Mesothelial cell of epicardium (in vitro differentiated cells): ENCODE data around the gene CATSPER1. TPM values are rescaled to one million over a fixed set of nuclear protein-coding genes. Genes with fewer than 3 reads are reported as not detected.

Source experiments
- DNase-seq, 2 experiments: peaks; one replicate each; pipeline ENCODE4 v3.0.0; 2021; ENCODE audit warnings: low spot score in 2 of 2; ENCODE audit not compliant: unreplicated experiment in 2 of 2
- H3K27ac Mint-ChIP-seq: 2 replicates; pipeline ENCODE4 v1.8.0; 2021; ENCODE audit warnings: mixed read lengths
- H3K27me3 Mint-ChIP-seq: 2 replicates; pipeline ENCODE4 v1.8.0; 2021; ENCODE audit warnings: low read depth, mixed read lengths
- H3K36me3 Mint-ChIP-seq: 2 replicates; pipeline ENCODE4 v1.8.0; 2021; ENCODE audit warnings: mixed read lengths
- H3K4me1 Mint-ChIP-seq: 2 replicates; pipeline ENCODE4 v1.8.0; 2021; ENCODE audit warnings: mixed read lengths
- H3K4me3 Mint-ChIP-seq: 2 replicates; pipeline ENCODE4 v1.8.0; 2021; ENCODE audit warnings: mild to moderate bottlenecking, moderate library complexity, mixed read lengths
- H3K9me3 Mint-ChIP-seq: 2 replicates; pipeline ENCODE4 v1.8.0; 2021; ENCODE audit warnings: mixed read lengths
- total RNA-seq: library from RNA; stranded (reverse); gene quantifications from 3 replicates; pipeline ENCODE4 v1.2.1, GENCODE V29; 2021
- TF ChIP-seq, protein P1 (sequence below): fragments of 200-600 bp; sonication (generic); IDR thresholded peaks from one replicate; pipeline ENCODE4 v1.5.0; 2021; ENCODE audit warnings: antibody characterized with exemption; ENCODE audit not compliant: unreplicated experiment

CATSPER1 gene
- total RNA-seq, 1 donor from 2014 or later = not detected

DNA sequence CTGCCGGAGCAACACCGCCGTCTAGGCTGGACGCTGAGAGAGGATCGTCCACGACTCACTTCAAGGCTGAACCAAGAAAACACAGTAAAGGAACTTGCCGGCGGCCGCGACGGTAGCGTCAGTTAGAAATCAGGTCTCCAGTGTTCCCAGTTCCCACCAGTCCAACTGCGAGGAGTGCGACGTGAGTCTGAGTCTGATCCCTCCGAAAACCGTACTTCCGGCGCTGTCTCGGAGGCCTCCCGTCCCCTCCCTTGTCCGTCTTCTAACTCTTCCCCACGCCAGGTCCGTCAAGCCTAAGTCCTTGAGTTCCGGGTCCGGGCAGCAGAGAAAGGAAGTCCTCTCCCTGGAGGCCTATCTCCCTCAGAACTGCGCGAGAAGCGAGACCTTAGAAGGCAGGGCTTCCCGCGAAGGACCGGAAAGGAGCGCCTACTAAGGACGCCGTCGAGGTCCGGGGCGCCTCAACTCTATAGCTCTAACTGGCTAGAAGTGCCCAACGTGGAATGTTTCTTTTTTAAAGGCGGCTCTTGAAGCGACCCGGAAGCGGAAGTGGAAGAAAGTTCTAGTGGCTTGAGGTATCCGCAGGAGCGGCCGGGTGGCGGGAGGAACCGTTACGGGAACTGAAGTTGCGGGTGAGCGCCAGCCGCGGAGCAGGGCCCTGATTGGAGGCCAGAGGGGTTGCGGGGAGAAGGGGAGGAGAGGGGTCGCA, 24.2 kb downstream of the CATSPER1 start, which contains the start of the genes BANF1 and EIF1AD:
TSS of gene BANF1 (plus strand) at position 562 of the 706 bp plus-strand sequence. CDS start 748 bp downstream, outside the sequence.
TSS of gene EIF1AD (minus strand) at position 216 of the 706 bp plus-strand sequence. CDS start 1,768 bp downstream, outside the sequence.
- H3K36me3 Mint-ChIP-seq = peaks cover 17% of the 10 kb centered on the region
- TF ChIP-seq, protein P1, sequence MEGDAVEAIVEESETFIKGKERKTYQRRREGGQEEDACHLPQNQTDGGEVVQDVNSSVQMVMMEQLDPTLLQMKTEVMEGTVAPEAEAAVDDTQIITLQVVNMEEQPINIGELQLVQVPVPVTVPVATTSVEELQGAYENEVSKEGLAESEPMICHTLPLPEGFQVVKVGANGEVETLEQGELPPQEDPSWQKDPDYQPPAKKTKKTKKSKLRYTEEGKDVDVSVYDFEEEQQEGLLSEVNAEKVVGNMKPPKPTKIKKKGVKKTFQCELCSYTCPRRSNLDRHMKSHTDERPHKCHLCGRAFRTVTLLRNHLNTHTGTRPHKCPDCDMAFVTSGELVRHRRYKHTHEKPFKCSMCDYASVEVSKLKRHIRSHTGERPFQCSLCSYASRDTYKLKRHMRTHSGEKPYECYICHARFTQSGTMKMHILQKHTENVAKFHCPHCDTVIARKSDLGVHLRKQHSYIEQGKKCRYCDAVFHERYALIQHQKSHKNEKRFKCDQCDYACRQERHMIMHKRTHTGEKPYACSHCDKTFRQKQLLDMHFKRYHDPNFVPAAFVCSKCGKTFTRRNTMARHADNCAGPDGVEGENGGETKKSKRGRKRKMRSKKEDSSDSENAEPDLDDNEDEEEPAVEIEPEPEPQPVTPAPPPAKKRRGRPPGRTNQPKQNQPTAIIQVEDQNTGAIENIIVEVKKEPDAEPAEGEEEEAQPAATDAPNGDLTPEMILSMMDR = no peak
- peak within 1 kb of the TSS; percentile 100 for H3K27ac Mint-ChIP-seq
- H3K4me3 Mint-ChIP-seq = peak within 1 kb of the TSS; percentile 97
- no peaks in the 10 kb centered on the region for H3K9me3 Mint-ChIP-seq
- DNase-seq = peak; percentile 72 to 90
- H3K27me3 Mint-ChIP-seq = no peaks in the 10 kb centered on the region
- H3K4me1 Mint-ChIP-seq = peaks cover 23% of the 10 kb centered on the region

DNA sequence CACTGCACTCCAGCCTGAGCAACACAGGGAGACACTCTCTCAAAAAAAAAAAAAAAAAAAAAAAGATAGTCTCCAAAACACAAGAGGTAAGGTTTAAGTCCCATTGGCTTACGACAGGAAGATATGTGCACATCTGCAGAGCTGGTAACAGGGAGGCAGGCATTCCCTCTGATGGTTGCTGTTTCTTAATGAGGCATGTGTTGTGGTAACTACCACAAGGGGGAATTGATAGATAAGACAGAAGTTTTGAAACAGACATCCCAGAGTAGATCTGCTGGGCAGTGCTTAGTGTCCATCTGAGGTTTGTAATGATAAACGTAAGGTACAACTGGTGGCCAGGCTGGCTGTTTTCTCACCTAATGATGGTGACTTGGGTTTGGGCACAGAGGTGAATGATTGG, 29.0 kb downstream of the CATSPER1 start:
- TF ChIP-seq, protein P1 = no peak
- DNase-seq = no peak
- peaks cover 10% of the 10 kb centered on the region for H3K4me1 Mint-ChIP-seq
- no peak overlapping the region for H3K4me3 Mint-ChIP-seq
- no peaks in the 10 kb centered on the region for H3K27me3 Mint-ChIP-seq
- peaks cover 23% of the 10 kb centered on the region for H3K36me3 Mint-ChIP-seq
- no peaks in the 10 kb centered on the region for H3K9me3 Mint-ChIP-seq
- no peak overlapping the region for H3K27ac Mint-ChIP-seq

DNA sequence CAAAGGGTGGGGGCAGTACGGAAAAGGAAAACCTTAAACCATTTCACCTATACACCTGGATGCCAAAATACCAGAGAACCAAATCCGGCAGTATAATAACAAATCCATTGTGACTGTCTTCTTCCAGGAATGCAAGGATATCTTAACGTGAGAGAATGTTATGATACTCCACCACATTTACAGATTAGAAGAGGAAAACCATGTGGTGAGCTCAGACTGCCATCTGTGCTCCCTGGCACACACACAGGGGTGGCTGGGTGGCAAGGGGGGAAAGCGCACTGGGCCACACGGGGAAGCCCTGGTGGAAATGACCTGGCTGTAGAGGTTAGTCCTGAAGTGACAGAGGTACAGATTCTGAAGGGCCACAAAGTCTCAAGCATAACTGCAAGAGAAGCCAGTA, 34.2 kb downstream of the CATSPER1 start:
- peaks cover 11% of the 10 kb centered on the region for H3K36me3 Mint-ChIP-seq
- H3K4me1 Mint-ChIP-seq = no peaks in the 10 kb centered on the region
- no peak overlapping the region for H3K27ac Mint-ChIP-seq
- no peaks in the 10 kb centered on the region for H3K9me3 Mint-ChIP-seq
- TF ChIP-seq, protein P1 = no peak
- no peak for DNase-seq
- H3K4me3 Mint-ChIP-seq = no peak overlapping the region
- no peaks in the 10 kb centered on the region for H3K27me3 Mint-ChIP-seq

DNA sequence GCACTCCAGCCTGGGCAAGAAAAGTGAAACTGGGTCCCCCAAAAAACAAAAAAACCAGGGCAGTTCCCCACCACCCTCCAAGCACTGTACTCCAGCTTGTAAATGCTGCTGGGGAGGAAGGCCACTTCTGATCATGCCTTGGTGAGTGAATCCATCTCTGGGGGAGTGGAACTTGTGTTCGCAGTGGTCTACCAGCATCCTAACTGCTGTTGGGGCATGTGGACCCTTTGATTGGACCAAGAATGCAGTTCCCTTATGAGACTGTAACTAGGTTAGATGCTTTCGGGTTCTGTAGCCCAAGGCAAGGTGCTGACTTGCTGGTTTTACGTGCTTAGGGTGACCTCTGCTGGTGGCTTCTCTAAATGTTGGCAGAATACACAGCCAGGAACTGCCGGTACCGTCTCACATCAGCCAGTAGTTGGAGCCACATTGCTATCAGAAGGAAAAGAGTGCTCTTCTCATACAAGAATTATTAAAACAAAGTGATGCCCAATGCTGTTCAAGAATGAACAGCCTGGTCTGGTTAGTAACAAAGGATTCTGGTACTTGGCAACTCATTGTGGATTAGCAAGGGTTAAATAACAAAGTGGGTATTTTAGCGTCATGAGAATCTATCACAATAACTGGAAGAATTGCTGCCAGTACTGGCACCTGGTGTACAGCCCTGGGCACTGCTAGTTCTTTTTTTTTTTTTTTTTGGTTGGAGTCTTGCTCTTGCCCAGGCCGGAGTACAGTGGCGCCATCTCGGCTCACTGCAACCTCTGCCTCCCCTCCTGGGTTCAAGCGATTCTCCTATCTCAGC, 37.3 kb downstream of the CATSPER1 start:
- Mint-ChIP-seq H3K27ac (peak overlapping the region; percentile 69), H3K9me3 (no peaks in the 10 kb centered on the region), H3K4me3 (no peak overlapping the region)

DNA sequence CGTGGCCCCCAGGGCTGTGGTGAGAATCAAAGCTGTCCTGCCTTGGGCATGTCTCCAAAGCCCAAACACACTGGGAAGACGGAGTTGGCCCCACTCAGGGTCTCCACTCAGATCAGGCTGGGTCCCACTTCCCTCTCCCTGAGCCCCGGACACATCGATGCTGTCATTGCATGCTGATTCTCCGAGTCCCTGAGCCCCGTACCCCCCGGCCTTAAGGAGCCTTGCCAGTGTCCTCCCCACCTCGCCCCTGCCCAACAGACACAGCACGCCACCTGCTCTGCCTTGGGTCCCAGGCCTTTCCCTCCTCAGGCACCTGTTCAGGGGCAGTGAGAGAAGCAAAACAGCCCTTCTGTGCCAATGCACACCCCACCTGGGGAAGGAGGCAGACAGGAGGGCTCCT, 38.9 kb downstream of the CATSPER1 start:
- Mint-ChIP-seq H3K36me3 (peaks cover 5% of the 10 kb centered on the region), H3K4me3 (no peak overlapping the region), H3K4me1 (no peaks in the 10 kb centered on the region), H3K9me3 (no peaks in the 10 kb centered on the region), H3K27me3 (no peaks in the 10 kb centered on the region), H3K27ac (no peak overlapping the region)
- DNase-seq = no peak
- TF ChIP-seq, protein P1 = no peak

More for the DNA sequence above, 37.3 kb downstream of the CATSPER1 start:
- peaks cover 5% of the 10 kb centered on the region for H3K36me3 Mint-ChIP-seq
- DNase-seq = peak; percentile 69 to 89
- no peaks in the 10 kb centered on the region for H3K4me1 Mint-ChIP-seq
- H3K27me3 Mint-ChIP-seq = no peaks in the 10 kb centered on the region
- TF ChIP-seq, protein P1 = peak; percentile 77
